Measurements from ENCODE around the gene DSE.

The DSE gene

GRCh38 chr6:116396441-116396840, 25.7 kb downstream of the DSE start:
- no peak for DNase-seq (ENCODE audit: extremely low spot score)
- CTCF ChIA-PET: interaction anchor here (1.2 to 2.4 kb wide), 4 partner anchors 13 to 109 kb away, joined by 3 to 9 read pairs (median 4); no protein-coding TSS in a partner anchor
- TF ChIP-seq CTCF (IDR thresholded peaks at IDR 0.05; ENCODE audit: control extremely low read depth, extremely low read depth, low read depth, missing control alignments): no peak
- POLR2A ChIA-PET: no interaction called here

GRCh38 chr6:116397914-116398313, 27.2 kb downstream of the DSE start:
- ChIA-PET CTCF (no interaction called here), POLR2A (no interaction called here)
- no peak for TF ChIP-seq CTCF (IDR thresholded peaks at IDR 0.05; ENCODE audit: control extremely low read depth, extremely low read depth, low read depth, missing control alignments)
- no peak for DNase-seq (ENCODE audit: extremely low spot score)

GRCh38 chr6:116398316-116399010, 27.7 kb downstream of the DSE start:
- ChIA-PET CTCF (interaction anchor here (0.8 to 2.0 kb wide), 3 partner anchors 10 to 130 kb away, joined by 3 to 5 read pairs (median 3); no protein-coding TSS in a partner anchor), POLR2A (no interaction called here)
- DNase-seq (ENCODE audit: extremely low spot score): no peak
- no peak for TF ChIP-seq CTCF (IDR thresholded peaks at IDR 0.05; ENCODE audit: control extremely low read depth, extremely low read depth, low read depth, missing control alignments)

- POLR2A ChIA-PET: no interaction called here
- TF ChIP-seq CTCF (IDR thresholded peaks at IDR 0.05; ENCODE audit: control extremely low read depth, extremely low read depth, low read depth, missing control alignments): no peak
- CTCF ChIA-PET: interaction anchor here (1.2 to 2.0 kb wide), 2 partner anchors 10 to 11 kb away, joined by 3 to 5 read pairs; no protein-coding TSS in a partner anchor
- no peak for DNase-seq (ENCODE audit: extremely low spot score)
Measured at GRCh38 chr6:116399287-116399686, 28.5 kb downstream of the DSE start.

- DNase-seq (ENCODE audit: extremely low spot score): no peak
- no peak for TF ChIP-seq CTCF (IDR thresholded peaks at IDR 0.05; ENCODE audit: control extremely low read depth, extremely low read depth, low read depth, missing control alignments)
- POLR2A ChIA-PET: interaction anchor here (0.6 kb wide), 1 partner anchor 111 kb away, joined by 3 read pairs; no protein-coding TSS in a partner anchor
- CTCF ChIA-PET: interaction anchor here (0.7 to 2.0 kb wide), 4 partner anchors 10 to 119 kb away, joined by 3 to 5 read pairs (median 3); no protein-coding TSS in a partner anchor
Measured at GRCh38 chr6:116400328-116400727, 29.6 kb downstream of the DSE start.

GRCh38 chr6:116402108-116402937, 31.6 kb downstream of the DSE start:
- TF ChIP-seq CTCF (IDR thresholded peaks at IDR 0.05; ENCODE audit: control extremely low read depth, extremely low read depth, low read depth, missing control alignments): peak; percentile 18
- DNase-seq (ENCODE audit: extremely low spot score): no peak
- ChIA-PET POLR2A (no interaction called here), CTCF (interaction anchor here (0.9 to 1.8 kb wide), 8 partner anchors 9 to 115 kb away, joined by 3 to 10 read pairs (median 6); partner anchors contain the start of gene DSE)
